ENCODE results near the gene P4HTM.
A peak's percentile ranks its signal among the peaks of the same experiment; 100 is the strongest.

The P4HTM gene

GRCh38 chr3:49021213-49021812 lies 31.3 kb downstream of the P4HTM start:
- ATAC-seq (ENCODE audit: insufficient read depth, low read depth) (peak; percentile 57), DNase-seq (peak; percentile 99)
- peaks cover 33% of the 10 kb centered on the region; the same call in 1 of the 2 replicates for H4K20me1 ChIP-seq (ENCODE audit: insufficient read depth, low read length)
- H2AFZ ChIP-seq (ENCODE audit: low read depth, low read length): peak overlapping the region; percentile 85
- H3K4me1 ChIP-seq (ENCODE audit: insufficient read depth, low read length): peaks cover 77% of the 10 kb centered on the region
- no peaks in the 10 kb centered on the region for H3K9me3 ChIP-seq (ENCODE audit: insufficient read depth, low read length, severe bottlenecking)
- peak overlapping the region; percentile 96 for H3K9ac ChIP-seq (ENCODE audit: low read depth, low read length)
- H3K27ac ChIP-seq (ENCODE audit: low read length): peak overlapping the region; percentile 99
- peak overlapping the region; percentile 95 for H3K4me2 ChIP-seq (ENCODE audit: insufficient read depth, low read length)
- H3K79me2 ChIP-seq (ENCODE audit: insufficient read depth, low read length): peaks cover 62% of the 10 kb centered on the region
- TF ChIP-seq CTCF (IDR thresholded peaks at IDR 0.05; ENCODE audit: borderline replicate concordance, extremely low read depth, low read length, poor library complexity, severe bottlenecking) (no peak), EZH2 (IDR thresholded peaks at IDR 0.05; ENCODE audit: borderline replicate concordance, low read depth, low read length, severe bottlenecking) (no peak)
- H3K27me3 ChIP-seq (ENCODE audit: insufficient read depth, low read length, poor library complexity): no peaks in the 10 kb centered on the region
- peak overlapping the region; percentile 51 to 94 for H3K4me3 ChIP-seq (ENCODE audit: low read depth in 1 of 2, low read length in 2 of 2)
- peaks cover 48% of the 10 kb centered on the region for H3K36me3 ChIP-seq (ENCODE audit: insufficient read depth, low read length)

- peaks cover 28% of the 10 kb centered on the region; the same call in 1 of the 2 replicates for H4K20me1 ChIP-seq (ENCODE audit: insufficient read depth, low read length)
- H3K36me3 ChIP-seq (ENCODE audit: insufficient read depth, low read length): peaks cover 51% of the 10 kb centered on the region
- peak within 1 kb of the TSS; percentile 96 for H3K9ac ChIP-seq (ENCODE audit: low read depth, low read length)
- no peaks in the 10 kb centered on the region for H3K27me3 ChIP-seq (ENCODE audit: insufficient read depth, low read length, poor library complexity)
- TF ChIP-seq CTCF (IDR thresholded peaks at IDR 0.05; ENCODE audit: borderline replicate concordance, extremely low read depth, low read length, poor library complexity, severe bottlenecking) (peak; percentile 96), EZH2 (IDR thresholded peaks at IDR 0.05; ENCODE audit: borderline replicate concordance, low read depth, low read length, severe bottlenecking) (no peak)
- ATAC-seq (ENCODE audit: insufficient read depth, low read depth) (peak; percentile 78), DNase-seq (peak; percentile 96)
- peak within 1 kb of the TSS; percentile 95 for H3K4me2 ChIP-seq (ENCODE audit: insufficient read depth, low read length)
- peaks cover 69% of the 10 kb centered on the region for H3K79me2 ChIP-seq (ENCODE audit: insufficient read depth, low read length)
- peak within 1 kb of the TSS; percentile 99 for H3K27ac ChIP-seq (ENCODE audit: low read length)
- peak within 1 kb of the TSS; percentile 51 to 94 for H3K4me3 ChIP-seq (ENCODE audit: low read depth in 1 of 2, low read length in 2 of 2)
- H3K4me1 ChIP-seq (ENCODE audit: insufficient read depth, low read length): peaks cover 83% of the 10 kb centered on the region
- no peaks in the 10 kb centered on the region for H3K9me3 ChIP-seq (ENCODE audit: insufficient read depth, low read length, severe bottlenecking)
- peak within 1 kb of the TSS; percentile 85 for H2AFZ ChIP-seq (ENCODE audit: low read depth, low read length)
These were observed 32.0 kb downstream of the P4HTM start, which contains the start of gene NDUFAF3 for GRCh38 chr3:49021813-49022687. Gene NDUFAF3 (plus strand): TSS chr3:49022121. CDS start chr3:49022145, 24 bp downstream.

GRCh38 chr3:49022688-49023171 lies 32.7 kb downstream of the P4HTM start:
- no peak for TF ChIP-seq CTCF (IDR thresholded peaks at IDR 0.05; ENCODE audit: borderline replicate concordance, extremely low read depth, low read length, poor library complexity, severe bottlenecking)
- TF ChIP-seq EZH2 (IDR thresholded peaks at IDR 0.05; ENCODE audit: borderline replicate concordance, low read depth, low read length, severe bottlenecking): no peak
- Histone ChIP-seq H3K27me3 (ENCODE audit: insufficient read depth, low read length, poor library complexity) (no peaks in the 10 kb centered on the region), H3K36me3 (ENCODE audit: insufficient read depth, low read length) (peaks cover 58% of the 10 kb centered on the region), H3K4me3 (ENCODE audit: low read depth in 1 of 2, low read length in 2 of 2) (peak overlapping the region; percentile 51 to 94; a peak in 3 of 4 replicates), H3K9me3 (ENCODE audit: insufficient read depth, low read length, severe bottlenecking) (no peaks in the 10 kb centered on the region), H3K4me1 (ENCODE audit: insufficient read depth, low read length) (peaks cover 83% of the 10 kb centered on the region), H3K79me2 (ENCODE audit: insufficient read depth, low read length) (peaks cover 76% of the 10 kb centered on the region), H2AFZ (ENCODE audit: low read depth, low read length) (peak overlapping the region; percentile 85; the same call in 1 of the 2 replicates), H3K9ac (ENCODE audit: low read depth, low read length) (peak overlapping the region; percentile 96), H4K20me1 (ENCODE audit: insufficient read depth, low read length) (peaks cover 21% of the 10 kb centered on the region; the same call in 1 of the 2 replicates), H3K4me2 (ENCODE audit: insufficient read depth, low read length) (peak overlapping the region; percentile 95), H3K27ac (ENCODE audit: low read length) (peak overlapping the region; percentile 99)
- peak; percentile 42 for DNase-seq
- no peak for ATAC-seq (ENCODE audit: insufficient read depth, low read depth)

All from DND-41 (cell line).